T-helper 22 cell (primary cell): ENCODE results near the gene SLC28A1.

Experiments
- DNase-seq: peaks from one replicate; pipeline ENCODE4 v3.0.0-alpha.2; 2020; ENCODE audit warnings: low read depth

The SLC28A1 gene

GRCh38 chr15:84940399-84940798, 55.9 kb downstream of the SLC28A1 start:
- DNase-seq = no peak

DNA sequence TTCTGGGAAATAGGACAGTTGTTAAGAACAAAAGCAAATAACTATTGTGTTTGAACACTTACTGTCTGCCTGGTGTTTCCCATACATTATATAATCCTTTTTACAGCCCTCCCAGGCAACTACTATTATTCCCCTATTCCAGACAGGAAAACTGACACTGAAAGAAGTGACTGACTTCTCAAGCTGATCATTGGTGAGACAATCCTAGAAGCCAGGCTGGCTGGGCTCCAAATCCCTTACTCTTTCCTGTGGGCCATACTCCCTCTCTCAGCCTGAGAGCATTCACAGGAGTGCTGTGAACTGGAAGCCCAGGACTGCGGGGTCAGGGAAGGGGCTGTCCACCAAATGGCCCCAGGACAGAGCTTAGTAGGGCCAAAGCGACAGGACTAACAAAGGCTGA, 58.0 kb downstream of the SLC28A1 start:
- DNase-seq = no peak

GRCh38 chr15:84944311-84944710, 59.8 kb downstream of the SLC28A1 start:
- DNase-seq = no peak

GRCh38 chr15:84944861-84945260, 60.4 kb downstream of the SLC28A1 start:
- no peak for DNase-seq

DNA sequence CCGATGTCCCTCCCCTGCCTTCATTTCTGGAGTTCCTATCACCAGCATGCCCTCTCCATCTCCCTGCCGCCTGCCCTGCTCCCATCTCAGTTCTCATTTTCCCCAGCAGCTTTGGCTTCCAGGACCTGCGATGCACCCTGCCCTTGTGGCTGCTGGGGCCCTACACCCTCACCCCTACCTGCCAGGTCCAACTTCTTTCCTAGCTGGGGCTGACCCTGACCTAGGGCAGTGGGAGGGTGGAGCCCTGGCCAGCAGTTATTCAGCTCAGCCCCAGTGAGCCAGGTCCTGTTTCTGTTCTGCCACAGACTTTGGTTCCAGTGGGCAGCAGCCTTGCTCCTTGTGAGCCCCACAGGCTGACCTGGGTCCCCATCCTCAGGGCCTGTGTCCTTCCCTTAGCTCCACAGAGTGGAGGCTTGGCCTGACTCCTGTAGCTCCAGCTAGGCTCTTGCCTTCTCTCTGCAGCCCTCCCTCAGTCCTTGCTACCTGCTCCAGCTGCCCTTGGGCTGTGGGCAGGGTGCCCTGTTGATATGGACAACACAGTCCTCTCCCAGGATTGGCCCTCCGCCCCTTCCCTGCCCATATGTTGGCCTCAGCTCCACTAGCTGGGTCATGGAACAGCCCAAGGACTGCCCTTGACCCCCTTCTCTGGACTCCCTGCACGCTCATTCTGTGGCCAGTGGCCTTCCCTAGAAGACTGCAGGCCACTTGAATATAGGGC, 62.5 kb downstream of the SLC28A1 start:
- no peak for DNase-seq

- DNase-seq = no peak
These were observed 63.7 kb downstream of the SLC28A1 start for GRCh38 chr15:84947947-84948830.

DNA sequence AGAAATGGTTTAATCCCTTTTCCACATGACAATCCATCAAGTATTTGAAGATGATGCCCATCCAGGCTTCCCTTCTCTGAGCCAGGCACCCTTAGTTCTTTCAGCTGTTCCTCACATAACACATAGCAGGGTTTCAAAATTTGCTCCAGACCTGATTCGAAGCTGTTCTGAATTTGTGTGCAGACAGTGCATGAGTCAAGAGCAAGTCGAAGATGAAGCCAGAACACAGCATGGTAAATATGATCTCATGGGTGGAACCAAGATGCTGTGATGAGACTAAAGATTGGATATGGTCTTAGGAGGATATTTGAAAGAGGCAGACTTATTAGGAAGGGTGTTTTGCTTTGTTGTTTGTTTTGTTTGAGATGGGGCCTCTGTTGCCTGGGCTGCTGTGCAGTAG, 64.6 kb downstream of the SLC28A1 start:
- DNase-seq = no peak

GRCh38 chr15:84949845-84950569, 65.5 kb downstream of the SLC28A1 start:
- no peak for DNase-seq

DNA sequence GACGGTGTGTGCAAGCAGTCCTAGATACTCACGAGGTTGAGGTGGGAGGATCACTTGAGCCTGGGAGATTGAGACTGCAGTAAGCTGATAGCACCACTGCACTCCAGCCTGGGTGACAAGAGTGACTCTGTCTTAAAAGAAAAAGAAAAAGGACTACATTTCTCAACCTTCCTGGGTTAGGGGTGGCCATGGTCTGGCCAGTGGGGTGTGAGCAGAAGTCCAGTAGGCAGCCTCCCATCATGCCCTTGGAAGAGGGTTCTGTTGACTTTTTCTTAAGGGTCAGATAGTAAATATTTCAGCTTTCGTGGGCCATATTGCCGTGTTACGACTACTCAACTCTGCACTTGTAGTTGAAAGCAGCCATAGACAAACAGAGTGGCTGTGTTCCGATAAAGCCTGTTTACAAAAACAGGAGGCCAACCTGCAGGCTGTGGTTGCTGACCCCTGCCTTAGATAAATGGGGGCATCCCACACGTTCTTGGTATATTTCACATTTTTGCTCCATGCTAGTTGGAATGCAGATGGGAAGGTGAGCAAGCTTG, 66.2 kb downstream of the SLC28A1 start:
- no peak for DNase-seq

DNA sequence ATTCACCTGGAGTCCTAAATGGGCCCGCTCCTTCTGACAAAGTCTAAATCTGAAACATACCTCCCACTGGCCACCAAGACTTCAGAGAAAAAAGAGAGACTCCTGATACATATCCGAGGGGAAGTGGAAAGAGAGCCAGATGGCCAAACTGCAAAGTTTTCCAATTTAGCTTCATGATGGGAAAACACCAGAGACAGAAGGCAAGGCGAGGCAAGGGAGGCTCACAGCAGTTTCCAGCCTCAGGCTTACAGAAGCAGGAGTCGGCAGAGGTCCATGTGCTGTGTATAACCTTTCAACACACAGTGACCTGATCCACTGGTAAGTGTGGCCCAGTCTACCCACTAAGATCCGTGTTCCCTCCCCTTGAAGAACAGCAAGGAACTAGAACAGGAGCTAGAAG, 67.3 kb downstream of the SLC28A1 start:
- DNase-seq = no peak

DNA sequence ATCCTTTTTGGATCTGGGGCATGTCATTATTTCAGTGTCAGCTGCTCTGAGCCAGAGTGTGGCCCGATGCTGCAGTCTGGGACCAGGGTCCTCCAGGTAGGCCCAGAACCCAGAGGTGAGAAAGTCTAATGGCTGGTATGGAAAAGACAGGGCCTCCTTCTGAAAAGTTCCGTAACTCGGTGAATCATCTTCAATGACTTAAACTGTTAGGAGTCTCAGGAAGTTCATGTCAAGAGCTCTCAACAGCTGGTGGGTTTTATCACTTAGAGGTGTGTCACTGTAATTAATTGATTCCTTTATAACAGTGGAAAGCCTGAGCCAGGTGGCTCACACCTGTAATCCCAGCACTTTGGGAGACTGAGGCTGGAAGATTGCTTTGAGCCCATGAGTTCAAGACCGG, 68.7 kb downstream of the SLC28A1 start:
- no peak for DNase-seq

DNA sequence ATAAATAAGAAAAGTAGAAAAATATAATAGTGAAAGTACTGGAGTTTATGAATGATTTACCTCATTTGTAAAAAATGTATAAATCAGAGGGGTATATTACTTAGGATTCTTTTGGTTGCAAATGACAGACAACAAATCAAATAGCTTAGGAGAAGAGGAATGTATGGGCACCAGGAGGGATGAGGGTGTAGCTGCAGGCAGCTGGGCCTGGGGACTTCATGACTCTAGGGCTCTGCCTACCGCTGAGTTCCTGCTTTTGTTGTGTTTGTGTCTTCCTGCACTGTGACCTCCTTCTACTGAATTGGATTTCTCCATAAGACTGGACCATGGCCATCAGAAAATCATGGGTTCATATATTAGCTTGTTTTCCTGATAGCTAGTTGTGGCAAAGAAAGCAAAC, 69.3 kb downstream of the SLC28A1 start:
- DNase-seq = no peak

GRCh38 chr15:84955089-84955848, 70.8 kb downstream of the SLC28A1 start:
- DNase-seq = no peak

- no peak for DNase-seq
These were observed 71.7 kb downstream of the SLC28A1 start for GRCh38 chr15:84956199-84956598.

GRCh38 chr15:84960391-84961113, 76.1 kb downstream of the SLC28A1 start:
- no peak for DNase-seq

DNA sequence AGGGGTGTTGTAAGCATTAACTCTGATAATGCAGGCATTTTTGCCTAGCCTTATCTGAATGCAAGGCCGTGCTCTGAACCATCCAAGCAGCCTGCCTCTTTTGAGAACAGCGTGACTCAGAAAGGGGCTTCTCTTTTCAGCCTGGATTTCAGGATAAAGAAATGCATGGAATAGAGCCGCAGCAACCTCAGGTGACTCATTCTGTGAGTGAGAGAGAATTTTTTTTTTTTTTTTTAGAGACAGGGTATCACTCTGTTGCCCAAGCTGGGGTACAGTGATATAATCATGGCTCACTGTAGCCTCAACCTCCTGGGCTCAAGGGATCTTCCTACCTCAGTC, 76.6 kb downstream of the SLC28A1 start:
- no peak for DNase-seq

- DNase-seq = no peak
These were observed 77.2 kb downstream of the SLC28A1 start for GRCh38 chr15:84961707-84962106.

DNA sequence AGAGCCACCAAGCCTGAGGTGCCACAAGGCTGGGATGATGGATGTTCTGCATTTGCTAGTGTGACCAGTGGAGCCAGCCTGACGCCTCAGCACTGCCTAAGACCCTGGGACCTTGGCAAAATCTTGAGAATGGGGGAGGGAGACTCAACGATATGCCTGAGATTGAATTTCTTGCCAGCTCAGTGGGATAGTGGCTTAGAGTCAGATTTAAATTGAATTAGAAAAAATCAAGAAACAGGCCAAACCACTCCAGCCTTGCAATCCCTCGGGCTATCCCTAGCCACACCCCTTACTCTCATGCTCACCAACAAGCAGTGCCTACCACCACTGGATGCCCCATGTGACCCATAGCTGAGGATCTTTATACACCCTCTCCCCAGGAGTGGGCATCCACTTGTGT, 78.5 kb downstream of the SLC28A1 start:
- DNase-seq = no peak

DNA sequence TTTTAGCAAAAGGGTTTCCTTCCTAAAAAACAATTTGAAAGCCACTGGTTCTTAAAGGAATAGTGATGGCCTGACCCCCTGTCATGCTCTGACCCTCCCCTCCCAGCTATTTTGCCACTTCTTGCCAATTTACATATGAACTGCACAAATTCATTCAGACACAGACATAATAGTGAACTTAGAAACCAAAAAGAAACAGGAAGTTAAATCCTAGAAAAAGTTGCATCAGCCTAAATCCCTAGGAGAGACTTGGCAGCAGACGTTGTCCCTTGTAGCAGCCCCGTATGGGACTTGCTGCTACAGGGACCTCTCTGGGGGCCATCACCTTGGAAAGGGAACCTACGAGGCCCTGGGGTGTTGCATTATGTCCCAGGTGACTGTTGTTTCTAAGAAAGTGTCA, 82.9 kb downstream of the SLC28A1 start:
- DNase-seq = no peak

GRCh38 chr15:84968301-84968700, 83.8 kb downstream of the SLC28A1 start:
- no peak for DNase-seq

DNA sequence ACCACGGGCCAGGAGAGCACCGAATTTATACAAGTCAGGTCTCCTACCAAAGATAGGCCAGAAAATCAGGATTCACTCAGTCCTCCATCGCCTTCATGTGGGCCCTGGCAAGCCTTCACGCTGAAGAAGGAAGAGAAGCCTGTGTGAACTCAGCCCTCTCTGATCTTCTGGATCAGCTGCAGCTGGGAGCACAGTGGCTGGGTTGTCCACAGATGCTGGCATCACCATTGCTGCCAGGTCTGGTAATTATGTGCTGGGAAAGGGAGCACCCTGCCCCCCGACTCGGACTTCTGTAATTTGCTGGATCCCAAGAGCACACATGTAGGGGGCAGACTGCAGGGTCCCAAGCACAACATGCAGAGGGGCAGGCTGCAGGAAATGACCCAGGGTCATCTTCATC, 84.8 kb downstream of the SLC28A1 start:
- DNase-seq = no peak
